MM.1S (cell line): ENCODE data around the gene VWA5B2.

ENCODE experiments used
- DNase-seq: peaks from one replicate; pipeline ENCODE4 v3.0.0-alpha.2; 2015
- H2AFZ ChIP-seq: fragments of 300-600 bp; sonication (generic); 2 replicates; pipeline ENCODE4 v1.6.0; 2016; ENCODE audit warnings: antibody characterized with exemption, low read length
- H3F3A ChIP-seq: fragments of 300-600 bp; sonication (generic); 2 replicates; pipeline ENCODE4 v1.6.1; 2016; ENCODE audit warnings: mild to moderate bottlenecking, antibody characterized with exemption, low read length, moderate library complexity, mixed read lengths; ENCODE audit not compliant: insufficient read depth
- H3K27ac ChIP-seq: fragments of 300-600 bp; sonication (generic); 2 replicates; pipeline ENCODE4 v1.5.1; 2016; ENCODE audit warnings: mild to moderate bottlenecking, low read length
- H3K27me3 ChIP-seq: fragments of 300-600 bp; sonication (generic); replicated peaks from 2 replicates; pipeline ENCODE4 v1.6.0; 2016; ENCODE audit warnings: low read length; ENCODE audit not compliant: insufficient read depth
- H3K36me3 ChIP-seq: fragments of 300-600 bp; sonication (generic); replicated peaks from 2 replicates; pipeline ENCODE4 v1.6.1; 2016; ENCODE audit warnings: mild to moderate bottlenecking, low read length, mixed read lengths; ENCODE audit not compliant: insufficient read depth
- H3K4me1 ChIP-seq: fragments of 300-600 bp; sonication (generic); 2 replicates; pipeline ENCODE4 v1.6.1; 2016; ENCODE audit warnings: low read length, mixed read lengths
- H3K4me2 ChIP-seq: fragments of 300-600 bp; sonication (generic); 2 replicates; pipeline ENCODE4 v1.6.0; 2016; ENCODE audit warnings: low read depth, low read length
- H3K4me3 ChIP-seq: fragments of 300-600 bp; sonication (generic); 2 replicates; pipeline ENCODE4 v1.5.1; 2016; ENCODE audit warnings: low read length, mixed read lengths
- H3K79me2 ChIP-seq: fragments of 300-600 bp; sonication (generic); 2 replicates; pipeline ENCODE4 v1.6.1; 2016; ENCODE audit warnings: mixed run types, low read length, mixed read lengths
- H3K9ac ChIP-seq: fragments of 300-600 bp; sonication (generic); 2 replicates; pipeline ENCODE4 v1.6.1; 2016; ENCODE audit warnings: low read length, mixed read lengths
- H3K9me2 ChIP-seq: fragments of 300-600 bp; sonication (generic); replicated peaks from 2 replicates; pipeline ENCODE4 v1.6.1; 2016; ENCODE audit warnings: mild to moderate bottlenecking, low read length, mixed read lengths; ENCODE audit not compliant: insufficient read depth
- H3K9me3 ChIP-seq: fragments of 300-600 bp; sonication (generic); replicated peaks from 2 replicates; pipeline ENCODE4 v1.6.1; 2016; ENCODE audit warnings: mild to moderate bottlenecking, low read length, mixed read lengths; ENCODE audit not compliant: insufficient read depth
- H4K20me1 ChIP-seq: fragments of 300-600 bp; sonication (generic); 2 replicates; pipeline ENCODE4 v1.6.1; 2016; ENCODE audit warnings: mild to moderate bottlenecking, low read length, moderate library complexity, mixed read lengths; ENCODE audit not compliant: insufficient read depth
- EZH2 ChIP-seq: fragments of 300-600 bp; sonication (generic); optimal IDR thresholded peaks from 2 replicates; pipeline ENCODE3; 2017; ENCODE audit warnings: low read depth, mild to moderate bottlenecking, antibody characterized with exemption, low read length, mixed read lengths
- EZH2phosphoT487 ChIP-seq: fragments of 300-600 bp; sonication (generic); IDR thresholded peaks from 2 replicates; pipeline ENCODE4 v1.6.1; 2018; ENCODE audit warnings: antibody characterized with exemption, low read length
- TF ChIP-seq, protein P1 (sequence below): fragments of 300-600 bp; sonication (generic); IDR thresholded peaks from 2 replicates; pipeline ENCODE4 v1.5.1; 2016; ENCODE audit warnings: antibody characterized with exemption, low read length, mixed read lengths

Gene VWA5B2

DNA sequence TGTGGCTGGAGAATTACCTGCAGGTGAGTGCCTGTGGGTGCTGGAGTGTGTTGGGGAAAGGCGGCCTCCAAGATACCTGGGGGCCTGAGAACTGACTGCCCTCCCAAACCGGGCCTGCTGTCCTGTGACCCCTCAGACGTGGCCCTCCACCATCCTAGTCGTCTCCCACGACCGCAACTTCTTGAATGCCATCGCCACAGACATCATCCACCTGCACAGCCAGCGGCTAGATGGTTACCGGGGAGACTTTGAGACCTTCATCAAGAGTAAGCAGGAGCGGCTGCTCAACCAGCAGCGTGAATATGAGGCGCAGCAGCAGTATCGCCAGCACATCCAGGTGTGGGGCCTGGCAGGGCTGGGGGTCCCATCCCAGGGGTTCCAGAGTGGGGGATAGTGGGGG is 40.0 kb upstream of the VWA5B2 start:
- H4K20me1 ChIP-seq = no peaks in the 10 kb centered on the region
- DNase-seq = no peak
- no peak overlapping the region for H2AFZ ChIP-seq
- H3K4me3 ChIP-seq = no peak overlapping the region
- no peak overlapping the region for H3K27ac ChIP-seq
- no peaks in the 10 kb centered on the region for H3K9me3 ChIP-seq
- no peak overlapping the region for H3K9ac ChIP-seq
- H3K4me2 ChIP-seq = no peak overlapping the region
- H3K79me2 ChIP-seq = peaks cover 47% of the 10 kb centered on the region
- peaks cover 32% of the 10 kb centered on the region for H3K36me3 ChIP-seq
- no peaks in the 10 kb centered on the region for H3K9me2 ChIP-seq
- TF ChIP-seq EZH2phosphoT487 = no peak
- no peak for TF ChIP-seq EZH2
- TF ChIP-seq, protein P1, sequence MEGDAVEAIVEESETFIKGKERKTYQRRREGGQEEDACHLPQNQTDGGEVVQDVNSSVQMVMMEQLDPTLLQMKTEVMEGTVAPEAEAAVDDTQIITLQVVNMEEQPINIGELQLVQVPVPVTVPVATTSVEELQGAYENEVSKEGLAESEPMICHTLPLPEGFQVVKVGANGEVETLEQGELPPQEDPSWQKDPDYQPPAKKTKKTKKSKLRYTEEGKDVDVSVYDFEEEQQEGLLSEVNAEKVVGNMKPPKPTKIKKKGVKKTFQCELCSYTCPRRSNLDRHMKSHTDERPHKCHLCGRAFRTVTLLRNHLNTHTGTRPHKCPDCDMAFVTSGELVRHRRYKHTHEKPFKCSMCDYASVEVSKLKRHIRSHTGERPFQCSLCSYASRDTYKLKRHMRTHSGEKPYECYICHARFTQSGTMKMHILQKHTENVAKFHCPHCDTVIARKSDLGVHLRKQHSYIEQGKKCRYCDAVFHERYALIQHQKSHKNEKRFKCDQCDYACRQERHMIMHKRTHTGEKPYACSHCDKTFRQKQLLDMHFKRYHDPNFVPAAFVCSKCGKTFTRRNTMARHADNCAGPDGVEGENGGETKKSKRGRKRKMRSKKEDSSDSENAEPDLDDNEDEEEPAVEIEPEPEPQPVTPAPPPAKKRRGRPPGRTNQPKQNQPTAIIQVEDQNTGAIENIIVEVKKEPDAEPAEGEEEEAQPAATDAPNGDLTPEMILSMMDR = no peak
- H3K4me1 ChIP-seq = peaks cover 10% of the 10 kb centered on the region
- H3F3A ChIP-seq = no peaks in the 10 kb centered on the region
- no peaks in the 10 kb centered on the region for H3K27me3 ChIP-seq

GRCh38 chr3:184192889-184193288 is 36.5 kb upstream of the VWA5B2 start:
- H3K27me3 ChIP-seq = no peaks in the 10 kb centered on the region
- no peaks in the 10 kb centered on the region for H3K9me3 ChIP-seq
- no peak overlapping the region for H3K27ac ChIP-seq
- TF ChIP-seq, protein P1 = no peak
- TF ChIP-seq EZH2phosphoT487 (no peak), EZH2 (no peak)
- no peak overlapping the region for H3K4me2 ChIP-seq
- H2AFZ ChIP-seq = no peak overlapping the region
- peaks cover 32% of the 10 kb centered on the region for H3K36me3 ChIP-seq
- peaks cover 27% of the 10 kb centered on the region for H3K79me2 ChIP-seq
- DNase-seq = no peak
- H3K4me3 ChIP-seq = no peak overlapping the region
- H3K4me1 ChIP-seq = no peaks in the 10 kb centered on the region
- no peaks in the 10 kb centered on the region for H4K20me1 ChIP-seq
- H3K9me2 ChIP-seq = no peaks in the 10 kb centered on the region
- no peak overlapping the region for H3K9ac ChIP-seq
- H3F3A ChIP-seq = no peaks in the 10 kb centered on the region

GRCh38 chr3:184193991-184194539 is 35.3 kb upstream of the VWA5B2 start:
- TF ChIP-seq, protein P1 = no peak
- no peak for TF ChIP-seq EZH2
- no peak for TF ChIP-seq EZH2phosphoT487
- no peaks in the 10 kb centered on the region for H3K27me3 ChIP-seq
- no peak overlapping the region for H2AFZ ChIP-seq
- no peaks in the 10 kb centered on the region for H3F3A ChIP-seq
- DNase-seq = no peak
- H3K9ac ChIP-seq = no peak overlapping the region
- peaks cover 26% of the 10 kb centered on the region for H3K36me3 ChIP-seq
- H3K4me1 ChIP-seq = no peaks in the 10 kb centered on the region
- peaks cover 16% of the 10 kb centered on the region for H3K79me2 ChIP-seq
- H3K27ac ChIP-seq = no peak overlapping the region
- no peak overlapping the region for H3K4me3 ChIP-seq
- H3K4me2 ChIP-seq = no peak overlapping the region
- H4K20me1 ChIP-seq = no peaks in the 10 kb centered on the region
- H3K9me2 ChIP-seq = no peaks in the 10 kb centered on the region
- H3K9me3 ChIP-seq = no peaks in the 10 kb centered on the region
